GM23338 (cell line): Measurements from ENCODE around the gene NAALADL2. TPM values are rescaled to one million over a fixed set of nuclear protein-coding genes. Genes with fewer than 3 reads are reported as not detected.

Experiments used
- ATAC-seq: fragments of 200-7000 bp; cut with Tn5 transposase; 3 replicates; pipeline ENCODE4 v1.9.1; 2020
- DNase-seq: peaks from one replicate; pipeline ENCODE4 v3.0.0-alpha.2; 2015; ENCODE audit warnings: low spot score
- H2AFZ ChIP-seq: fragments of 200-600 bp; sonication (generic); 2 replicates; pipeline ENCODE4 v1.8.0; 2016; ENCODE audit warnings: antibody characterized with exemption, mild to moderate bottlenecking, moderate library complexity
- H3F3A ChIP-seq: fragments of 200-600 bp; sonication (generic); replicated peaks from 2 replicates; pipeline ENCODE4 v1.8.0; 2017; ENCODE audit warnings: antibody characterized with exemption, mixed run types, low read depth
- H3K27ac ChIP-seq: fragments of 200-600 bp; sonication (generic); 2 replicates; pipeline ENCODE4 v1.6.1; 2016; ENCODE audit warnings: low read depth
- H3K27me3 ChIP-seq: fragments of 200-600 bp; sonication (generic); 2 replicates; pipeline ENCODE4 v1.8.0; 2016; ENCODE audit warnings: mild to moderate bottlenecking, mixed run types, moderate library complexity; ENCODE audit not compliant: insufficient read depth
- H3K36me3 ChIP-seq: fragments of 200-600 bp; sonication (generic); 2 replicates; pipeline ENCODE4 v1.8.0; 2016; ENCODE audit warnings: mild to moderate bottlenecking; ENCODE audit not compliant: insufficient read depth
- H3K4me1 ChIP-seq: fragments of 200-600 bp; sonication (generic); 2 replicates; pipeline ENCODE4 v1.8.0; 2016; ENCODE audit warnings: mild to moderate bottlenecking, moderate library complexity; ENCODE audit not compliant: insufficient read depth
- H3K4me2 ChIP-seq: fragments of 200-600 bp; sonication (generic); 2 replicates; pipeline ENCODE4 v1.7.1; 2017; ENCODE audit warnings: mixed run types
- H3K4me3 ChIP-seq: fragments of 200-600 bp; sonication (generic); 2 replicates; pipeline ENCODE4 v1.6.1; 2016; ENCODE audit warnings: mixed run types
- H3K79me2 ChIP-seq: fragments of 200-600 bp; sonication (generic); replicated peaks from 2 replicates; pipeline ENCODE4 v1.8.0; 2017; ENCODE audit warnings: mild to moderate bottlenecking; ENCODE audit not compliant: insufficient read depth
- H3K9me2 ChIP-seq: fragments of 200-600 bp; sonication (generic); 2 replicates; pipeline ENCODE4 v1.8.0; 2017; ENCODE audit not compliant: insufficient read depth
- H4K20me1 ChIP-seq: fragments of 200-600 bp; sonication (generic); replicated peaks from 2 replicates; pipeline ENCODE4 v1.8.0; 2017; ENCODE audit warnings: mild to moderate bottlenecking; ENCODE audit not compliant: insufficient read depth
- H3K27ac Mint-ChIP-seq: 2 replicates; pipeline ENCODE4 v1.8.0; 2020; ENCODE audit warnings: inconsistent platforms, mild to moderate bottlenecking, moderate library complexity, mixed read lengths
- H3K27me3 Mint-ChIP-seq: 3 replicates; pipeline ENCODE4 v1.8.0; 2022; ENCODE audit warnings: low read depth, mild to moderate bottlenecking, moderate library complexity, mixed read lengths, inconsistent platforms; ENCODE audit not compliant: insufficient read depth, poor library complexity
- H3K36me3 Mint-ChIP-seq: 3 replicates; pipeline ENCODE4 v1.8.0; 2021; ENCODE audit warnings: low read depth, mild to moderate bottlenecking, inconsistent platforms, moderate library complexity, mixed read lengths
- H3K4me1 Mint-ChIP-seq: 3 replicates; pipeline ENCODE4 v1.8.0; 2020; ENCODE audit warnings: mild to moderate bottlenecking, inconsistent platforms, mixed read lengths
- H3K4me3 Mint-ChIP-seq: 3 replicates; pipeline ENCODE4 v1.8.0; 2021; ENCODE audit warnings: moderate library complexity, mild to moderate bottlenecking, inconsistent platforms, mixed read lengths
- H3K9me3 Mint-ChIP-seq: 3 replicates; pipeline ENCODE4 v1.8.0; 2020; ENCODE audit warnings: moderate library complexity, mild to moderate bottlenecking, inconsistent platforms, mixed read lengths
- CREB1 ChIP-seq: fragments of 250-450 bp; sonication (Bioruptor Pico); IDR thresholded peaks from 2 replicates; pipeline ENCODE4 v1.5.0; 2020; ENCODE audit warnings: low read depth, mild to moderate bottlenecking, moderate library complexity
- CTCF ChIP-seq, 2 experiments: fragments of 200-600 bp in 1 of 2; sonication (generic) in 1 of 2; conservative IDR thresholded peaks; 2 replicates each; pipeline versions ENCODE4 v1.5.1 to v1.6.1; 2016 to 2017; ENCODE audit warnings: antibody characterized with exemption in 2 of 2, low read depth in 2 of 2, mild to moderate bottlenecking in 2 of 2, moderate library complexity in 1 of 2
- ETS1 ChIP-seq: IDR thresholded peaks from 2 replicates; pipeline ENCODE4 v1.6.1; 2016; ENCODE audit warnings: antibody characterized with exemption
- EZH2 ChIP-seq: fragments of 200-600 bp; sonication (generic); IDR thresholded peaks from one replicate; pipeline ENCODE4 v1.8.0; 2017; ENCODE audit warnings: antibody characterized with exemption, mild to moderate bottlenecking, low read depth; ENCODE audit not compliant: unreplicated experiment
- EZH2phosphoT487 ChIP-seq: fragments of 200-600 bp; sonication (generic); IDR thresholded peaks from one replicate; pipeline ENCODE4 v1.8.1; 2018; ENCODE audit warnings: antibody characterized with exemption; ENCODE audit not compliant: unreplicated experiment
- JUNB ChIP-seq: IDR thresholded peaks from one replicate; pipeline ENCODE4 v1.6.1; 2016; ENCODE audit warnings: antibody characterized with exemption; ENCODE audit not compliant: unreplicated experiment
- NANOG ChIP-seq: IDR thresholded peaks from 2 replicates; pipeline ENCODE4 v1.6.1; 2016; ENCODE audit warnings: antibody characterized with exemption, borderline replicate concordance
- POLR2AphosphoS5 ChIP-seq: IDR thresholded peaks from 2 replicates; pipeline ENCODE4 v1.6.1; 2016; ENCODE audit warnings: antibody characterized with exemption, low read depth
- REST ChIP-seq: IDR thresholded peaks from one replicate; pipeline ENCODE4 v1.6.1; 2018; ENCODE audit warnings: antibody characterized with exemption; ENCODE audit not compliant: unreplicated experiment
- STAT1 ChIP-seq: IDR thresholded peaks from one replicate; pipeline ENCODE4 v1.6.1; 2016; ENCODE audit warnings: antibody characterized with exemption; ENCODE audit not compliant: unreplicated experiment
- ZNF114 ChIP-seq: fragments of 250-450 bp; sonication (Bioruptor Pico); IDR thresholded peaks from 2 replicates; pipeline ENCODE4 v1.5.0; 2020; ENCODE audit warnings: mild to moderate bottlenecking, moderate library complexity
- ZNF331 ChIP-seq: fragments of 250-450 bp; sonication (Bioruptor Pico); IDR thresholded peaks from 2 replicates; pipeline ENCODE4 v1.5.0; 2020; ENCODE audit warnings: low read depth, mild to moderate bottlenecking, moderate library complexity
- ZNF462 ChIP-seq: fragments of 250-450 bp; sonication (Bioruptor Pico); IDR thresholded peaks from 2 replicates; pipeline ENCODE4 v1.5.0; 2020; ENCODE audit warnings: mild to moderate bottlenecking, moderate library complexity
- polyA plus RNA-seq: library from polyadenylated mRNA; unstranded; fragments of >200 nt; fragmentation: Nextera tagmentation; extraction: Ambion mirVana; gene quantifications from 2 replicates; pipeline ENCODE4 v1.2.1, GENCODE V29; 2016
- total RNA-seq: library from RNA; depleted of rRNA; stranded (reverse); fragments of >200 nt; shearing (Covaris generic); gene quantifications from 2 replicates; pipeline ENCODE4 v1.2.3, GENCODE V29; 2014

Gene NAALADL2
- total and polyA plus RNA-seq, 2 experiments from 2014 or later = 1.6 to 2.6 TPM

GRCh38 chr3:175255698-175256097 is 396.6 kb downstream of the NAALADL2 start:
- Histone ChIP-seq H3K9me2 (peaks cover 8% of the 10 kb centered on the region; the same call in 1 of the 2 replicates), H3K79me2 (no peaks in the 10 kb centered on the region), H3K27me3 (no peaks in the 10 kb centered on the region), H4K20me1 (no peaks in the 10 kb centered on the region), H3K4me2 (no peak overlapping the region), H3F3A (no peaks in the 10 kb centered on the region), H3K27ac (no peak overlapping the region), H3K36me3 (no peaks in the 10 kb centered on the region), H3K4me3 (no peak overlapping the region), H2AFZ (no peak overlapping the region), H3K4me1 (peaks cover 9% of the 10 kb centered on the region)
- TF ChIP-seq EZH2 = no peak
- TF ChIP-seq NANOG = no peak
- no peak for TF ChIP-seq CTCF (conservative IDR thresholded peaks at IDR 0.05; ENCODE audit: low read depth in 2 of 2)
- no peak for TF ChIP-seq REST
- no peak for TF ChIP-seq POLR2AphosphoS5
- no peak for TF ChIP-seq ETS1
- no peak for TF ChIP-seq ZNF462 (CRISPR knock-in tag)
- TF ChIP-seq STAT1 = no peak
- no peak for TF ChIP-seq EZH2phosphoT487
- no peak for TF ChIP-seq ZNF114
- TF ChIP-seq ZNF331 (CRISPR knock-in tag) = no peak
- TF ChIP-seq JUNB = no peak
- TF ChIP-seq CREB1 (CRISPR knock-in tag) = no peak
- Mint-ChIP-seq H3K4me3 (no peak overlapping the region), H3K27me3 (no peaks in the 10 kb centered on the region), H3K27ac (no peak overlapping the region), H3K36me3 (no peaks in the 10 kb centered on the region), H3K4me1 (peaks cover 9% of the 10 kb centered on the region), H3K9me3 (no peaks in the 10 kb centered on the region)
- ATAC-seq = no peak
- no peak for DNase-seq
